Measurements from ENCODE around the gene TK2.

GRCh38 chr16:66489385-66489784 is 60.5 kb downstream of the TK2 start:
- TF ChIP-seq CTCF (IDR thresholded peaks at IDR 0.05; ENCODE audit: low read length) (no peak), EZH2phosphoT487 (IDR thresholded peaks at IDR 0.05; ENCODE audit: low read length) (no peak), EZH2 (optimal IDR thresholded peaks at IDR 0.05; ENCODE audit: low read depth, low read length) (no peak)

Data from MM.1S (cell line).